ENCODE results near the gene PDZD2.

PDZD2 gene

DNA sequence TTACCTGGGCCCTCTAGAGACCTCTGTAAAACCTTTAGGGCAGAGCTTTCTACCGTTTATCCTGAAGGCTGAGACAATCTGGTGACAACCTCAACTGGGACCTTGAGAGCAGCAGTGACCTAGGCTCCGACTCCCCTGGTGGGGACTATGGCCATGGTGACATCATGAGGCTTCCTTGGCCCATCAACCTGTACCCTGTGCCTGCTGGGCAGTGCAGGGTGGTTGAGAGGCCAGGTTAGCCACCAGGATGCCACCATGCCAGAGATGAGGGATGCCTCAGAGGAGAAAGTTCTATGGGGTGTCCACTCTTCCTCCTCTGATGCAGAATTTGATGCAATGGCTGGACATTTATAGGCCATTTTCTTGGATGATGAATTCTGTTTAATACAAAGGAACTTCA is 194.8 kb downstream of the PDZD2 start:
- DNase-seq, result no peak

DNA sequence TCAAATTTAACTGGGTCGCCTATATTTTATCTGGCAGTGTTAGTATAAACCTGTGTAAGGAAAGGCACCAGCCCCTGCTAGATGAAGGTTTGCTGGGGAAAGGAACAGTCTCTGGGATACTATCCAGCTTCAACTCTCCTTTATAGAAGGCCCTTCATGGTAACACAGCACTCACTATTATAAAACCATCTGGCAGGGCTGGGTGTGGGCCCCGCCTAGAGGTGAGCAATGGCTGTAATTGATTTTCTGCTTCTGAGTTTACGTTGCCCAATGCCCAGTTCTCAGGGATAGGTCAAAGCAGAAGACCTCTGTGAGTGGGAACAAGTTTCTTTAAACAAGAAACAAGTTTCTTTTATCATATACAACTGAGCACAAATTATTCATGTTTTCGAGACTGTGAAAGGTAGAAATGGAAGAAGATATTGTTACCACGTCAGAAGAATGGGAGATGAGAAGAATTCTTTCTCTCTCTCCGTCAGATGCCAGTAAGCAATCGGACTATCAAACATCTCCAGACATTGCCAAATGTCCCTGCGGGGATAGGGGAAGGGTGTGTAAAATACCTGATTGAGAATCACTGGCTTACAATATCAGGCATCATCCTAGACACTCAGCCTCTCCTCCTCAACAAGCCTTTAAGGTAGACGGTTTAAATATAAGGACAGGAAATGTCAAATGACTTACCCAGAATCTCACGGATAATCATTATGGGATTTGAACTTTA is 205.9 kb downstream of the PDZD2 start:
- no peak for DNase-seq

DNA sequence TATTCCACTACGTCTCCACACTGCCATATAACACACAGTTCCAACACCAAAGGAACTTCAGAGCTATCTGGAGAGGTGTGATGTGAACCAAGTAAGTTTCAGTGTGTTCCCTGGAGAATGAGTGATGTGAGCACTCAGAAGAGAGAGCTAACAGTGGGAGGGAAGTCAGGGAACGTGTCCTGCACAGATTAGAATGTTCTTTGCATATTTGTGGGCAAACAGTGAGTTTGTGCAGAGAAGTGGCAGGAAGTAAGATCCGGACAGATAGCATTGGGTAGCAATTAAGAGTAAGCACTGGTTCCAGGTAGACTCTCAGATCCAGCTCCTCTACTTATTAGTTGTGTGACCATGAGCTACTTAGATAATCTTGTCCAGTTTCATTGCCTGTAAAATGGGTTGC is 206.4 kb downstream of the PDZD2 start:
- DNase-seq, result no peak

DNA sequence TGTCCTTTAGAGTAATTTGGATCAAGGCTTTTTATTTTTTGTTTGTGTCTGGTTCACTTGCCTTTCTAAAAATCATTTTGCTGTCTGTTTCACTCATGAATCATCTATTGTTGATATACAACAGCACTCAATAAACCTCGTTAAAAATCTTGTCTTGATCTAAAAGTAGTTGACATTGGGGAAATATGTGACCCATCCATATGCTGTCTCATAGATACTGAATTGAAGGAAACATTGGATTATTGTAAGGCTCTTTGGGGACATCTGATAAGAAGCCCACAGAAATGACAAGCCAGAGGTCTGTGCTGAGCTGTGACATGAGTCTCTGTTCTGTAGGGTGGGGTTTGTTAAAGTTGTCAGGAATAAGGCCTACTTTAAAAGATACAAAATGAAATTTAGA is 208.0 kb downstream of the PDZD2 start:
- DNase-seq, result no peak

DNA sequence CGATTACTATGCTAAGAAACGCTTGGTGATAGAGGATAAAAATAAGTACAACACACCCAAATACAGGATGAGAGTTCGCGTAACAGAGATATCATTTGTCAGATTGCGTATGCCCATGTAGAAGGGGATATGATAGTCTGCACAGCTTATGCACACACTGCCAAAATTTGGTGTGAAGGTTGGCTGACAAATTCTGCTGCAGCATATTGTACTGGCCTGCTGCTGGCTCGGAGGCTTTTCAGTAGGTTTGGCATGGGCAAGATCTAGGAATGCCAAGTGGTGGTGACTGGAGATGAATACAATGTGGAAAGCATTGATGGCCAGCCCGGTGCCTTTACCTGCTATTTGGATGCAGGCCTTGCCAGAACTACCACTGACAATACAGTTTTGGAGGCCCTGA is 208.4 kb downstream of the PDZD2 start:
- no peak for DNase-seq

DNA sequence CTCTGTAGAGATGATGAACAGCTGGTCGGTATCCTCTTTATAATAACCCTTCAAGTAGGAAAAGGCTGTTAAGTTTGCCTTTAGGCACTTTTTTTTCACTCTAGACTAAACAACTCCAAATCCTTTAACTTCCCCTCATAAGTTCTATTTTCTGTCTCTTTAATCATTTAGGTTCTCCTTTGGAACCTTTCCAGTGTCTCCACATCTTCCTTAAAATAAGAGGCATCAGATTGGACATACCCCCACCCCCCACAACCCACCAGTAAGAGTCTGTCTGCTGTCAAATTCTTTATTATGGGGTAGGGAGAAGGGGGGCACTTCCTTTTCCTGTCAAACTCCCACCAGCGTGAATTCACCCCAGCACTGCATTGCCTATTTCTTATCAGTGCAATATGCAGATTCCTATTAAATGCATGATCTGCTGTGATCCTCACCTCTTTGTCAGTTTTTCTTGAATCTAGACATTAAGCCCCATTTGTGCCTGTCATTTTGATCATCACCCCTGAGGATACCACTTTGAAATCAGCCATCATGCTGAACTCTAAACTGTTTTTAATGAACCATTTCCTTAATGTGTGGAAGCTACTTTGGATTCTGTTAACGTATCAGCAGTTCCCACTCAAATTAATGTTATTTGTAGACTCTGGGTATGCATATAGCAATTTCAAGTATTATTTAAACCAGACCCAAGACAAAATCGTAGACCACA is 212.2 kb downstream of the PDZD2 start:
- DNase-seq, result no peak

DNA sequence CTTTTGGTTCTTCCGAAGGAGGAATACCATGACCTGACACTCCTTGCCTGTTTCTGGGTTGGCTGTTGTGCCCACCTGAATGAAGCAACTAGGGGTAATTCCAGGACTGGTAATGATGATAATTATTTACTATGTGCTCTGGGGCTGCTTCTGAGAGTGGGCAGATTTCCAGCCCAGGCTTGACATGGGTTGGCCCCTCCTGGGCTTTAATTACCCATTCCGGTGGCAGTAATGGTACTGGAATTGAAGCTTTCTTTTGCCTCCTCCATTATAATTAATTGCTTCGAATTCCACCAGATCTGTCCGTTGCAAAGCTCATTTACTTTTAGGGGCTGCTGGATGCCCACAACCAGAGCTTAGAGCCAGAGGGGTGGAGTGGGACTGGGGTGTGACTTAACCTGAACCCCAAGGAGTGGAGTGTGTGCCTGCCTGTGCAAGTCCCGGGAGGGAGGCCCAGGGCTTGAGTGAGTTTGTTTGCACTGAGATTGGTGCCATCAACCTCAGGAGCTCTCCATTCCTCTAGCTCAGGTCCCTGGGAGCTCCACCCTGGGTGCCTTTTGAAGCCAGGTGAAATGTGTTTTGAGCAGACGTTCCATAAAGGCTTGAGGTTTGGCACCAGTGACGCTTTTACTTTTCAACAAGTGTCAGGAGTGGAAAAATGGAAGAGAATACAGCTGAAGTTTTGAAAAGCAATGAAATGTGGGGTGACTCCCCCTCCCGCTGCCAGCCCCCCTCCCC is 214.6 kb downstream of the PDZD2 start:
- DNase-seq, result no peak

DNA sequence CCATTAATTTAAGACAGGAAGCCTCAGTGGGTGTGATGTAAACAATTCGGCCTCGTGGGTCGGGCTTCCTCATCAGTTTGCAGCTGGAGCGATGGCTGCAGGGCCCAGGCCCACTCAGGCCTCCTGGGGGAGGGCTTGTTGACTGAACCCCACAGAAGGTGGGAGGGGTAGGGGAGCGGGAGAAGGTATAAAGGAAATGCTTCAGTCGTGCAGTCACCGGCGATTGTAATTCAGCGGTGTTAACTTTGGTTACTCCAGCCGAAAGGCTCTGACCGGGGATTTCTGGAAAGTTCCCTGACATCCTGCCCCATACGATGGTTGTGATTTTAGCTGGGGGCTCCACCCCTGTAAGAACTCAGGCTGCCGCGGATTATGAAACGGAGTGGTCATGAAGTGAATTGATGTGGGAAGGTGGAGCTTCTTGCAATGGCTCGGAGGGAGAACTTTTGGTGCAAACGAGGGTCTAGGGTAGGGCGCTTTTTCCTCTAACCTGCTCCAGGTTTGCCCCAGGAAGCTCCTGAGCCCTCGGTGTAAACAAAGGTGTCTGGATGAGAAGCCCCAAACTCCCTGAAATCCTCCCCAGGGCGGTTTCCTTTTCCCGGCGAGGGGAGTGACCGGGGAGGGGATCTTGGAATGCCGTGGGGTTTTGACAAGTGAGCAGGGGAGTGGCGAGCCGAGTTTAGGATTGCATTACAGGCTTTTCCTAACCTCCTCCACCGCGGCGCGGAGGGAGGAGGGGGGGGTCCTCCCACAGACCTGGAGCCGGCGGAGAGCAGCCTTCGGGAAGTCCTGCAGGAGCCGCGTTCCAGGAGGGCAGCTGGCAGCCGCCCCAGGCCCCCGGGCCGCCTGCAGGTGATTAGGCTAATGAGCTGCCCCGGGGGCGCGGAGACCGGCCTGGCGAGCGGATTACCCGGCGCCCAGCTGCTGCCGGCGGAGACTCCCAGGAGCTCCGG is 215.5 kb downstream of the PDZD2 start:
- no peak for DNase-seq

DNA sequence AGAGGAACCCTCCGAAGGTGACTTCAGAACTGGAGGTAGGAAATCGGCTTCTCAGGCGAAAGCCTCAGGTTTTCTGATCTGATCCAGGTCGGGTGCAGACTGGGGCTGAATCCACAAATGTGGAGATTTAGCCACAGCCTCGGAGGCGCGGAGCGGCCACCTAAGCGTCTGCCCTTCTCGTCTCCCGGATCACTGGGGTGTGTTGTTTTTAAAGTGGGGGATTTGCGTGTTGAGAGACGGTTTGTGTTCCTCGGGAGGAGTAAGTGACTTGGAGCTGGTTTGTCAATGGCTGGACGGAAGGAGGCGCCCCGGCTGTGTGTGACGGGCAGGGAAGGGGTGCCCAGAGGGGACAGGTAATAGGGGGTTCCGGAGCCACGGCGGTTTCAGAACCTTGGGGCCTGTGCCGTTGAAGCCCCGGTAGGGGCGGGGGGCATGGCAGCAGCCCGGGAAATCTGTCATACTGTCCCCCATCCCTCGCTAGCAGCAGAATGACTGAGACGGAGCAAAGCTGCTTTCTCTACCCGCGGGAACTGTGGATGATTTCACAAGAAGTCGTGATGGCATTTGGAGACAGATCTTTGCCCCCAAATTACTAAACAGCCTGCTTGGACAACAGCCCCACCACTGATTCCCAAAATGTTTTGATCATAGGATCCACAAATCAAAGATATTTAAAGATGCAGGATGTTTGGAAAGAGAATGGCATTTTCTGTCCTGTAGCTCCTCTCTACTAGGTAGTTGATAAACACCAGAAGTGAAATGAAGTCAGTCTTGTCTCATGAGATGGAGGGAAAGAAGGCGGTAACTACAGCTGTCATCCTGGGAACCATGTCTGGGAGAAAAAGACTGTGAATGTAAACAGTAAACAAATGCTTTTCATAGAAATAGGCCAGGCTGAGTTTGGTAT is 216.5 kb downstream of the PDZD2 start:
- DNase-seq, result no peak

DNA sequence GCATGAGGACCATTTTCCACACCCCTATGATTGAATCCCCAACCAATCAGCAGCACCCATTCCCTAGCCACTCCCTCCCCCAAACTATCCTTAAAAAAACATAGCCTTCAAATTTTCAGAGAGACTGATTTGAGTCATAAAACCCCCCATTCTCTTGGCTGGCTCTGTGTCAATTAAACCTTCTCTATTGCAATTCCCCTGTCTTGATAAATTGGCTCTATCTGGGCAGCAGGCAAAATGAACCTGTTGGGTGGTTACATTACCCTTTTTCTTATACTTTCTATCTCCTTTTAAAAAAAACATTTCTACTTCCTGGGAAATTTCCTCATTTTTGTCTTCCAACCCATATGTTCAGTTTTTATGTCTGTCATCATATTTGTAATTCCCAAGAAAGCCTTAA is 220.2 kb downstream of the PDZD2 start:
- DNase-seq, result no peak

DNA sequence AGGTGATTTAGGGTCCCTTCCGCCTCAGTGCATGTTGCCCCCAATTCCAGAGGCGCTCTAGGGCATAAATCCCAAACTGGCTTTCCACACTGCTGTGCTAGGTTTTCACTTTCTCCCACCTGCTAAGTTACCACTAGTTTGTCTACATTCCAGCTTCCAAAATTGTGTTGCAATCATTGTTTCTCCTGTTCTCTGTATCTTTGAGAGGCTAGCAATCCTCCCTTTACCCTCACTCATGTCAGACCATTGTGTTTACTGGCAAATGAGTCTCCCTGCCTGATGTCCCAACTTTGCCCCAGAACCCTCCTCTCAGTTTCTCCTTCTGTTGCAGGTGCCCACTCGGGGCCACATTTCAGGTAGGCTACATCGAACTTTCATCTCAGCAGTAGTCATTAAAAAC is 221.3 kb downstream of the PDZD2 start:
- DNase-seq, result no peak

DNA sequence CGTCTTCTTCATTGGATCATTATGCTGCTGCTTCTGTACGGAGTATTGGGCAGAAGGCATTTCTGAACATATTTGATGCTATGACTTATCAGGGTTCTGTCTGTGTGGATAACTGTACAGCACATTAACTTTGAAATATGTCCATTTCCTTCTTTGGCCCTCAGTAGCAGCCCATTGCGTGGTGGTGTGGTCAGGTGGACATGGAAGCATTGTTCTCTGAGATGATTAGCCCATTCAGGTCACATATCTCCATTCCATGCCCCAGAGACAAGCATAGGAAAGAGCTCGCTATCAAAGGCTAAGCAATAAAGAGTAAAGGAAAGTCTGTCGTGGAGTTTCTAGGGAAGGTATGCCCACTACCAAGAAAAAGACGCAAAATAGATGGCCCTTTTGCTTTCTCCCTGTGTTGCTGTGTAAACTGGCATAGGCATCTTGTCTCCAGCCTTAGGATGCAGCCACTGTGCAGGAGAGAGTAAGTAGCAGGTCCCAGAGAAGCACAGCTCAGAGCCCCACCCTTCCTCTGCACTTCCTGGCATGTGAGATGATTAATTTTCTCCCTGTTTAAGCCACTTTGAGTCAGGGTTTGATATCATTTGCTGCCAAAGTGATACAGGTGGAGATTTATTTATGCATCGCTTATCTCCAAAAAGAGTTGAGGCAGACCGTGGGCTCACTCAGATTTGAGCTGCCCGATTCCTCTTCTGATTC is 221.9 kb downstream of the PDZD2 start:
- no peak for DNase-seq

DNA sequence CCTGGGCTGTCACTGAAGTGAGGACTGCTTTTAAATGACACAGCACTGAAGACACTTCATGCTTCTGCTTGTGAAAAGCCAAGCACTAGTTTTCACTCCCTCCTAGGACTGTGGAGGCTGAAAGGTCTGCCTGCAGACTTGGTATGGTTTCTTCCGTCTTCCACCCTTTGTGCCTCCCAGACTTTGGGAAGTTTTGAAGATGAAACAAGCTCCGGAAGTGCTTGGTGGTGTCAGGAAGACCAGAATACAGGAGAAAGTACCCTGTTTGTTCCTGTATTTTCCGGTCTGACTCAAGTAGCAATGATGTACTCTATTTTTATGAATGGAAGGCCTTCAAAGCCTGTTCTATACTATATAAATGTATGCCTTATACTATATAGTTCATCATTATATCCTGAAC is 222.7 kb downstream of the PDZD2 start:
- DNase-seq, result no peak

DNA sequence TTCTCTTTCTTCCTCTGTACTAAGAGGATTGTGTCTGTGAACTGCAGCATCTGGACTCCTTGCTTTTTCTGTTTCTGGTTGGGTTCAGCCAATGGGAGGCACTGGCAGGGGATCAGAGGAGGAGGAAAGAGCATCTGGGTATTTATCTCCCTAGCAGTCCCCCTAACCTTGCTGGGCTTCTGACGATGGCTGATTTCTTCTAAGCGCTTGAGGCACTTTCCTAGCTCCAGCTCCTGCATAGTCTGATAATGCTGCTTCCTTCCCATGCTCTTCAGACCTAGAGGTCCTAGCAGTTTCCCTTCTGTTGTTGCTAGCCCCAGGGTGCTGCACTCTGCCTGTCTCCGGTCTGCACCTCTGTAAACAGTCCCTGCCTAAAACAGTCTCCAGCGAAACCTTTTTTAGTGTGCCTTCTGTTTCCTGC is 225.1 kb downstream of the PDZD2 start:
- DNase-seq, result no peak

DNA sequence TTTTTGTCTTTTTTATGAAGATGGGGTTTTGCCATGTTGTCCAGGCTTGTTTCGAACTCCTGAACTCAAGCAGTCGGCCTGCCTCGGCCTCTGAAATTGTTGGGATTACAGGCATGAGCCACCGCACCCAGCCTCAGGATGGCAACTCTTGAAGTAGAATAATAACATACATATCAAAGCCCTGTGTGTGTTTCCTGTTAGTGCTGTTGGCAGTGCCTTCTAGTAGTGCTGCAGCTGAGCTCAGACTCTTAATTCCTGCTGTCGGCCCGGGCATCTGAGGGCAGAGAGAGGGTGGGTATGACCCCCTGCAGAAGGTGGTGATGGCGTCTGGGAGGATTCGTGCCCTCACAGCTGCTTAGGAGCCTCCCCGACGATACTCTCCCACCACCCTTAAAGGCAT is 227.2 kb downstream of the PDZD2 start:
- DNase-seq, result no peak

DNA sequence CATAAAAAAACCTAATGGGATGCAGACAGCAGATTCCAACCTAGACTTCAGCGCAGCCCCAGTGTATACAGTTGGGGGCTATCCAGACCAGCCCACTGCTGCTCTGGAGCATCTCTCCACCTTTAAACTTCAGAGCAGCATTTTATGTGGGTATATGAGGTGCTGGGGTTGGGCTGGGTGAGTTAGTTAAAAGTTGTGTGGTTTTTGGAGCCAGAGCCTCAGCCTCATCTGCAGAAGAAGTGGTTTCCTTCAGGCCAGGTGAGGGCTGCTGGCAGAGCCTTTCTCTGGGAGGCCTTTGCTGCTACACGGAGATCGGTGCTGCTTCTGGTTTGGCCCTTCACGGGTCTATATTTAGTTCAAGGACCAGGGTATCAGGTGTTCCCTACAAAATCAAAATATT is 228.3 kb downstream of the PDZD2 start:
- DNase-seq, result no peak

DNA sequence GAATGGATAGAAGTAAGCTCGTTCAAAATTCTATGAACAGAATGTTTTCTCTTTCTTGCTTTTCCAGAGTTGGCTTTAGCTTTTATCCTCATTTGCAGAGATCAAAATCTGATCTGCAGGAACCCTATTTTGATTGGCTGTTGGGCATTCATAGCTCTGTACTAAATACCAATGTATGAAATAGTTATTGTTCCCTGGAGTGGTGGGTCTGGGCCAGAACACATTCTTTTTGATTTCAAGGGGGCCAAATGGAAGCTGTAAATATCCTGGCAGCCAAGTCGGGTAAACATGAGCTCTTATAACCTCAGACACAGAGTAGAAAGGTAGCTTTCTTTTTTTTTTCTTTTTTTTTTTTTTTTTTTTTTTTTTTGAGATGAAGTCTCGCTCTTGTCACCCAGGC is 241.5 kb downstream of the PDZD2 start:
- DNase-seq, result no peak

DNA sequence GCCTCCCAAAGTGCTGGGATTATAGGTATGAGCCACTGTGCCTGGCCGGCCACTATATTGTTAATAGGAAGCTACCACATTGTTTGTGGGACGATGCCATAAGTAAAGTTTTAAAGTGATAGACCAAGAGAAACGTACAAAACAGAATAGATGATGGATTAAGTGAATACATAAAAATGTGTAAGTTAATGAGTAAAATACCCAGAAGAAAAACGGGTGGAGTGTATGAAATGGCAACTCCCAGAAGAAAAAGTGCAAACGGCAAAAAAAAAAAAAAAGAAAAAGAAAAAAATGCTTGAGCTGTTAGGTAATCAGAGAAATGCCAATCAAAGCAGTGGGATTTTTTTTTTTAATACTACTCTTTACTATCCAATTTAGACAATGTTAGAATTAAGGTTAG is 246.0 kb downstream of the PDZD2 start:
- no peak for DNase-seq

DNA sequence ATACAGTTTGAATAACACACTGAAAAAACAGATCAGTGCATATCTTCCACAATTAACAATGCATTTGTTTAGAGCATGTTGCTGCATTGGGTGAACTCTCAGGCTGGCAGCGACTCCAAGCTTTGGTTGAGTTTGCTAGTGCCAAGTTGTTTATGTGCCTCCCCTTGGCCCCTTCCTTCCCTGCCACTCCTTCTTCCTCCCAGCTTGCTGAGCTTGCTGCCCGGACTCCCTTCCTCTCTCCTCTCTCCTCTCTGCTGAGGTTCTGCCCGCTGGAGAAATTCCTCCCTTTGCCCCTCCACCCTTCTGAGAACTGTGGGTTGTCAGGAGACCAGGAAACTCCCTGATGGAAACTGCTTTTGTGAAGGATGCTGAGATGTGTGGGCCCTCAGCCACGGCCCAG is 247.3 kb downstream of the PDZD2 start:
- no peak for DNase-seq

DNA sequence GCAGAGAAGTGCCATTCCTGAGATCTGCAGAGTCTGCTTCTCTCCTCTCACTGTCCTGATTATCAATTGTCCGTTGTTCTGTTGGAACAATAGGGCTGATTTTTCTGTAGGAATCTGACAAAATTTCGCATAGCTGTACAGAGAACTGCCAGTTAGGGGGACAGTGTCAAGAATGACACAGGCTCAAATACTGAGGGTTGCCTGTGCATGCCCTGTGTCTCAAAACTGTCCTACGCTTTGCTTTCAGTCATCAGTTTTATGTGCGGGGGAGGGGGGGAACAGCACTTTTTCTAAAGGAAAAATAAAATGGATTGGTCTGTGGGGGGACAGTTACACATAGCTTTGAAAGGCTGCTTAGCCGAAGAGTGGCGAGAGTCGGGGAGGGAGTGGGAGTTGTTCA is 248.6 kb downstream of the PDZD2 start:
- DNase-seq, result no peak

DNA sequence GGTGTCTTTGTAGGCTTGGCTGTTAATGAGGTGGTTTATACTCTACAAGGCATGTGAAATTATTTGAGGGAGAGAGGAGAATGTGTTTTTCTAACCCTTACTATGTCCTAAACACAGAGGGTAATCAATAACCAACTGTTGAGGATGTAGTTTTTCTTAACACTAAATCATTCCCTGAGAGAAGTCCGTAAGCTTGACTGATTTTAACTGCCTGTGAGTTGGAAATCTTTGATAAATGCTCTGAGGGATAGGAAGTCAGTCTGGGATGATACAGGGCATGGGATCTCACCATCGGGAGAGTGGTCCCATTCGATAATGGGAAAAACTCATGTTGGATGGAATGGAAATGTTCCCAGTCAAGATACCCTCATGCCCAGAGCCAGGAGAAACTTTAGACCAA is 249.6 kb downstream of the PDZD2 start:
- DNase-seq, result no peak
